GM21619 (cell line): ENCODE results near the gene GSE1.

Source experiments
- ATAC-seq: cut with Tn5 transposase; IDR thresholded peaks from one replicate; pipeline ENCODE4 v1.9.1; 2021; ENCODE audit not compliant: unreplicated experiment

Gene GSE1

DNA sequence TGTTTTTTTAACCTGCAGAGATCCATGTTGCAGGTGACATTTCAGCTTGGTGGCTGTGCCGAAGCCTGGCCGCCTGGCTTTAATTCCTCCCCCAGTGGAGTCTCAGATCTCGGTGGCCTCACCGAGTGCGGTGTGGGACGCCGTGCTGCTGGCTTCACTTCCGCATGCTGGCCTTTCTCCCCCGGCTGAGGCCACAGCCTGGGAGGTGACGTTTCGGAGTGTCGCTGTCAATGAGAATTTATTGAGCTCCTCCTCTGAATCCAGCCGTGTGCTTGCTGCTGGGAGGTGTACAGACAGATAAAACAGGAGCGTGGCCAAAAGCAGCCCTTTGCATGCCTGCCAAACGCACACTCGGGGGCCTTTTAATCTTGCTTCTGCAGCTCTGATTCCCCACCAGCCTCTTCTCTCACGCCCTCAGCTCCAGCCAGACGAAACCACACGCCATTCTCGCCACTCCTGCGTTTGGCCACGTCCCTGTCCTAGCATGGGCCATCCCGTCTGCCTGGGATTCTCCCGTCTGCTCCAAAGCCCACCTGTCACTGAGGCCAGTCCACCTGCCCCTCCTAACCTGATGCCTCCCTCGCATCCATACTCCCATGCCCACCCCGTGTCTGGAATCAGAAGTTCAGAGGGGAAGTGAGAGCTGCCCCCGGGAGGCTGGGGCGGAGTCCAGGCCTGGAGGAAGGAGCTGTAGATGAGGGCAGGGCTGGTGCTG lies 3.6 kb downstream of the GSE1 start:
- no peak for ATAC-seq

DNA sequence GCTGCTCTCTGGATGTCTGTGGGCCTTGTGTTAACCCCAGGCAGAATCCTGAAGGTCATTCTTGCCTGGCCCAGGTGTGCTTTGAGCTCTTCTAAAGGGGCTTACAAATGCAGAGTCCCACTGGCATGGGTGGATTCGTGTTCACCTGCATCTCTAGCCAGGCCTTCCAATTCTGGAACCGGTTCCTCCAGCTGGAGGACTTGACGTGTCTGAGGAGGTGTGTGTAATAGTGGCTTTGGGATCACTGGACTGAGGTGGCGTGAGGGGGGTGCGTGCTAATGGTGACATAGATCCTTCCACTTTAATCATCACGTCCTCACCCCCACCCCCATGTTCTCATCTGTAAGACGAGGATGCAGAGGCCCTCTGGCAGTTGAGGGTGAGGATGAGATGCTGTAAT lies 4.8 kb downstream of the GSE1 start:
- ATAC-seq = no peak

DNA sequence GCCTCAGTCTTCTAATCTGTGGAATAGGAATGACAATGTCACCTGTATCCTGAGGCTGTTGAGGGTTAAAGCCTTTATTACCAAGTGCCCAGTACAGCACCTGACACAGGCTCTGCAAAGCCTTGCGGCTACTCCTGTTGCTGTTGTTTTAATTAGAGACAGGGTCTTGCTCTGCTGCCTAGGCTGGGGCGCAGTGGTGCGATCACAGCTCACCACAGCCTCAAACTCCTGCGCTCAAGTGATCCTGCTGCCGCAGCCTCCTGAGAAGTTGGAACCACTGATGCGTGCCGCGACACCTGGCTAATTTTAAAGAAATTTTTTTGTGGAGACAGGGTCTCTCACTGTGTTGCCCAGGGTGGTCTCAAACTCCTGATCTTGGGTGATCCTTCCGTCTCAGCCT lies 5.4 kb downstream of the GSE1 start:
- no peak for ATAC-seq

DNA sequence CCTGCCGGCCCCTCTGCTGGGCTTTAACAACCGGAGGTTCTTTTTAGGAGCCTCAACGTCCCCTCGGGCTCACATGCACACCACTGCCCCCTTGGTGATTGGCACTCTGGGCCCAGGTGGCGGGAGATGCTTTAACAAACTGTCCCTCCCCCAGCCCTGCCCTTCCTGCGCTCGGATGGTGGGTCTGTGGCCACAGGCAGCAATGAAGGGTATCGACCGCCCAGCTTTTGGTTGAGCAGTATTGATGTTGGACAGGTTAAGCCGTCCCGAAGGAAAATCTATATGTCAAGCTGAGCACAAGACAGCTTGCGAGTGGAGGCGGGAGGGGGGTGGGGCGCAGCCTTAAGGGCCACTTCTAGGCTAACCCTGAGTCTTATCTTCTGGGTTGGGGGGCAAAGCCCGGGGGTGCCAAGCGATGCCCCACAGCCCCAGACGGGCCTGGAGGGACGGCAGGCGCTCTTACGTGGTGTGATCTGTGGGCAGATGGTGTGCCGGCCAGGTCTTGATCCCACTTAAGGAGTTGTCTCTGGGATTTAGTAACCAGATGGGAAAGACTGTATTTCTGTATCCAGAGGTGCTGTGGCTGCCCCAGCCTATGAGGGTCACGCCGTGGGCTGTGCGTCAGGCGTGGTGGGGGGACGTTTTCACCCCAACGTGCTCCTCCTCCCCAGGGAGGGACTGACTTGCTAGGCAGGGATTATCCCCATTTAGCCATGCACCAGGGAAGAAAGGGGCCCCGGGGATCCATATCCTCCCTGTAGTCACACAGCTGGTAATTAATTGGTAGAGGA lies 6.2 kb downstream of the GSE1 start:
- ATAC-seq = no peak

DNA sequence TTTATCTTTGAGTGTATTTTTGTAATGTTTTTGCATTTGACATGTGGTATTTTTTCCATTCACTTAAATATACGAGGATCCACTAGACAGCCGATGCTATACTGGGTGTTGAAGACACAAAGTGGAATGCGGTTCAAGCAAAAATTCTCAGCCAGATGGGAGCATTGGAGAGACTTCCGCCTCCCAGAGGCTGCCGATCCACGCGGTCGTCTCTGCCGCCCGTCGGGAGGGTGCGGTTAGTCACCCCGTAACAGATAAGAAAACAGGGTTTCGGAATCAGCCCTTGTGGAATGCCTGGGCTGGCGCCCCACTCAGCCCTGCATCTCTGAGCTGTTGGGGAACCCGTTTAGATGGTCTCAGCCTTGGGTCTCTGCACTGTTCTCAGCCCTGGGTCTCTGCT lies 7.3 kb downstream of the GSE1 start:
- ATAC-seq = no peak

DNA sequence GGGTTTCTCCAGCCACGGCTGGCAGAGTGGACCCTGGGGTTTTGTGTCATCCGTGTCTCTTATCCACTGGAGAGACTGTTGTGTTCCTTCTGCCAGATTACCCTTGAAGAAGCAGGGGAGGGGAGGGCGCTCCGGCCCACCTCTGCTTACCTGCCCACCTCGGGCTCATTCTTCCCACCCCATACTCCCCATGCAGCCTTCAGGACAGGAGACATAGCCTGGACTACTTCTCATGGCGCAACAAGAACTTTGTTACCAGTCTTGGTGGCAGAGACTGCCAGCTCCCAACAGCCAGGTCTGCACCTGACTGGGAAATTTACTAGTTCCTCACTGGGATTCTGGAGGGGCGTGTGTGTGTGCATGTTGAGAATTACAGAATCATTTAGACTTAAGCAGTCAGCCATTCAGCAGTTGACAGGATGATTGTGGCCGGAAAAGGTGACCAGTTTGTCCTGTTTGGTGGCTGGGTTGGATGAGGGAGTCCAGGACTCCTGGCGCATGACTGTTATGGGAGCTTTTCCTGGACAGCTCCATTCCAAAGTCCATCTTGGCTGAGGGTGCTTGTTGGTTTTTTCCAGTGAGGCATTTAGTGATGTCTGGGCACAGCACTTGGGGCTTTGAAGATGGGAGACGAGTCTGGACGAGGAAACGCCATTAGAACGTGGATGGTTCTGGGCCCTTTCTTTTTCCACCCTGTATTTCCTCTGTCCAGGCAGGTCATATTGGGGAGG lies 8.7 kb downstream of the GSE1 start:
- no peak for ATAC-seq

DNA sequence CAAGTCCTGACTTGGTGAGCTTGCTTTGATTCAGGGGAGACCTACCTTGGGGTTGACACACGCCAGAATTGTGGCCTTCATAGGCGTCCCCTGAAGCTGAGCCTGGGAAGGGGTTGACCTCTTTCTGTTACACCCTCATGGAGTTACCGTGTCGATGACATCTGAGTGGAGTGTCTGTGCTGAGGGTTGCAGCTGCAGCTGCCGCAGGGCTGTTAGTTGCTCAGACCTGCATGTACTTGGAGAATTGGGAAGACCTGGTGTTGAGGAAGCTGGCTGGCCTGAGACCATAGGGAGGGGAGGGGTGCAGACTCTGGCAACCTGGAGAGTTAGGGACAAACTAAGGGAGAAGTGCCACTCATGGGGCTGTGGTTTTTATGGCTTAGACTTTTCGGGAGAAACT lies 9.6 kb downstream of the GSE1 start:
- ATAC-seq = no peak

DNA sequence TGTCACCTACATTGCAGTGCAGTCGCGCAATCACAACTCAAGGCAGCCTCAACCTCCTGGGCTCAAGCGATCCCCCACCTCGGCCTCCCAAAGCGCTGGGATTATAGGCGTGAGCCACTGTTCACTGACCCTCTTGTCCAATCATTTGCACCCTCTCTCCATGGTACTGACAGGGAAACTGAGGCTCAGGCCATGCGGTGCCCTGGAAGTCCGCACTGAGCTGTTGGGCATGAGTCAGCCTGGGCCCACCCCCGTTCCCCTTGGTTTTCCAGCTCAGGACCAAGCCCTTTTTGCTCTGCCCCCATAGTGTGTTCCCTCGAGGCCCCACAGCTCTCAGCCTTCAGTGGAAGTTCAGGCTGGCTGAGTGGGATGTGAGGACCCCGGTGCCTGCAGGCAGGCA lies 10.1 kb downstream of the GSE1 start:
- no peak for ATAC-seq

DNA sequence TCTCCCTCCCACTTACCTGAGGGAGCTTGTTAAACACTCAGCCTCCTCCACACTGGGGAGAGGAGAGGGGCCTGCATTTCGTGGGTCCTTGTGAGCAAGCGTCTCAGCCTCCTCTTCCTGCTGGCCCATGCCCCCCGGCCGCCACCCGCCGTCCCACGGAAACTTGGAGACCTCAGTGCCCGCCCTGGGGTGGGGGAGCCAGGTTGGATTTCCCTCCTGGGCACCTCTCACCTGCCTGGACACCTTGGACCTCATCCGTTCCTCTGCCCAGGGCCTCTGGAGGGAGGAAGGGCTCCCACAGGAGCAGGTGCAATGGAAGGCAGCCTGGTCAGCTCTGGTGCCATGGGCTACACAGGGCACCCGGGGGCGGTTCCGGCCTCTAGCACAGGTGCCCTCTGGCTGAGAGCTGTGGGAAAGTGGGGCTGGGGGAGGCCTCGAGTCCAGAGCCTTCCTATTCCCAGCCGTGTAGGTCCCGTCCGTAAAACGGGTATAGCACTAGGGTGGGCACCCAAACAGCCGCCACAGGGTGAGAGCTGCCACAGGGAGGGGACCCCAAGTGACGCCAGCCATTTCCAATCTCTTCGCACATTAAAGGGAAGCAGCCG lies 11.0 kb downstream of the GSE1 start:
- ATAC-seq = no peak

DNA sequence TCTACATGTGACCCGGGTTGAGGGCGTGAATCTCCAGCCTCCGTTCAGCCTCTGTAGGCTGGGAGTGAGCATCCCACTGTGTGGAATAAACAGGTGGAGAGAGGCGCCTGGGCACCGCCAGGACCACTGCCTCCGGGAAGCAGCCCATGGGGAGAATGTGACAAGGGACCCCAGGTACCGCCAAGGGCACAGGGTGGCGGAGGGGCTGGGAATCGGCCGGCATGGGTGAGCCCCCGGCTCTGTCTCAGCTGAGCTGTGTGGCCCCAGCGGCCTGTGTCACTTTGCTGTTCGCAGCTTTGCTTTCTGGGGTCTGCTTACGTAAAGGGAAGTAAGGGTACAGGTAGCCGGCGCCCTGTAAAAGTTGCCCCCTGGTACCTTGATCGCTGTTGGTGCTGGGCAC lies 11.5 kb downstream of the GSE1 start:
- no peak for ATAC-seq

DNA sequence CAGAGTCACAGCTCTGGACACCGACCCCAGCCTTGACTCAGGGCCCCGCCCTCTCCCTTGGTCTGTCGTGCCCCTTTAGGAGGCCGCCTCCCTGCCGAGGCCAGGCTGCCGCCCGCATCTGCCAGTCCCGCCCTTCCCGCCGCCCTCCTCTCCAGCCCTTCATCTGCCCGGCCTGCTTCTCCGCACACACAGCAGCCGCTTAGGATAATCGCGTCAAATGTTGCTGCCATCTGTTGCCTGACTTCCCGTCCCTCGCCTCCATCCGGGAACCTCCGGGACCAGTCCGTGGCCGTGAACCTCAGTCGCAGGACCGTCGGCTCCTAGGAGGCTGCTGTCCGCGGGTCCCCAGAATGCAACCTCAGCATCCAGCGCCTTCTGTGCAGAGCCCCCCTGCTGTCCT lies 11.9 kb downstream of the GSE1 start:
- ATAC-seq = no peak

DNA sequence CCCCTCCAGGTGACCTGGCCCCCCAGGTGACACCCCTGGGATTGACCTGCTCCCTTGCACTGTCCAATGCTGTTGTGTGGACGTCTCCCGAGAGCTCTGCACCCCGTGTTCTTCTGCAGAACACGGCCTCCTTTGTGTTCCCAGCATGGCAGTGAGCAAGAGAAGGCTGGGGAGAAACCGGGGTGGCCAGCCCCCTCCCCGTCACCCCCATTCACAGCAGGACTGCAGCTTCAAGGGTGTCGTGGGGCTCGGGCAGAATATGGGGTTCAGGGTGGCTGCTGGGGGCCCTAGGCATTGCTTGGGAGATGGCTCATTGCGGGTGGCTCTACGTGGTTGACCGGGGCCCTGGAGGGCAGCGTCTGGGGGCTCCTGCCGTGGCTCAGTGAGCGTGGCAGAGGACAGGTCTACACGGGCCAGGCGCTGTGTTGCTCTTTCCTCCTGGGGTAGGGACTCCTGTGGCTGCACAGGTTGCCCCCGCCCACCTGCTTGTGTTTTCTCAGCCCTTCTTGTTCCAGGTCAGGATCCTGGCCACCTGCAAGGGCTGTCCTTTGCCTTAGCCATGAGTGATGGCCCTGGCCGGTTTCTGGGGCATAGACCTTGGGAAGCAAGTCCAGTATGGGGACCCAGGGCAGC lies 12.5 kb downstream of the GSE1 start:
- ATAC-seq = no peak

DNA sequence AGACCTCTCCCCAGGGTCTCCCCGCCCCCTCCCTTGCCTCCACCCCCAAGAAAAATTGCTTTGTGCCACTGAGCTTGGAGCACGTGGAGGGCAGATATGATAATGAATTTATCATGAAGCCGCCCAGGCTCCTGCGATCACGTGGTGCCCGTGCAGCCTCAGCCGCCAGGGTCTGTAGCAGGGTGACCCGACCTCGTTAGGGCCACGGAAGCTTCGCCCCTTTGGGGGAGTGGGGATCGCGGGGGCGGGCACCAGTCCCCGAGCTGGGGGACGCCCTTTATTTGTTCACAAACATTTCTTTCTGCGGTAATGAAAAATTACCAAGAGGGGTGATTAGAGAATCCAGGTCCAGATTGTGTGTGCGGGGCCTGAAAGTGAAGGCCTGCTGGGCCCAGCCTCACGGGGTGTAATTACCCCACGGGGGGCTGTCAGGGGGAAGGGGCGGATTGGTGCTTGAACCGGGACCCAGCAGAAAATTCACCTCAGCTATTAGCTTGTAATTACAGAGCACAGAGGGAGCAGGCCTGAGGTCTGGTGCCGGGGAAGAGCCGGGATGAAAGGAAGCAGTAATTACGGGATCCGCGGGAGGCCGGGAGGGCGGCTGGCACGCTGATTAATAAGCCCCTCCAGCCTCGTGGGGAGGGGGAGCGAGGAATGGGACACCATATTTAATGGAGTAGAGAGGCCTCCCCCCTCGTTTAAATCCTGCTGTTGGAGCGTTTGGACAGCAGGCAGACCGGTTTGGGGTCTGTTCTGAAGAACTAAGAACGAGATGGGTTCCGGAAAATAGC lies 13.3 kb downstream of the GSE1 start:
- no peak for ATAC-seq

DNA sequence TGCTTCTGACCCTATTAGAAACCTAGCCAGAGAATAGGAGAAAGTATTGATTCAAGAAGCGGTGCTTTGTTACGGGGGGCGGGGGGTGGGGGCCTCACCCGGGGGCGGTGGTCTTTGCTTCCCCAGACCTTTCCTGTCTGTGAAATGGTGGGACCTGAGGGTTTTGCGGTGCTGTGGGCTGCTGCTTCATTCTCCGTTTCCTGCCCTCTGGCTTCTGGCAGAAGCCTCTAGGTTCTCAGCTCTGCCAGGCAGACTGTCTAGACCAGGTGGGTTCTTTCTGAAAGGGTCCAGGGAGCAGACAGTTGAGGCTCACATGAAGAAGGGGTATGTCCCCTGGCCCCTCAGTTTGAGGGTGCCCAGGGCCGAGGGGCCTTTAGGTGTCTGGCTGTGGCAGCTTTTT lies 14.0 kb downstream of the GSE1 start:
- no peak for ATAC-seq

DNA sequence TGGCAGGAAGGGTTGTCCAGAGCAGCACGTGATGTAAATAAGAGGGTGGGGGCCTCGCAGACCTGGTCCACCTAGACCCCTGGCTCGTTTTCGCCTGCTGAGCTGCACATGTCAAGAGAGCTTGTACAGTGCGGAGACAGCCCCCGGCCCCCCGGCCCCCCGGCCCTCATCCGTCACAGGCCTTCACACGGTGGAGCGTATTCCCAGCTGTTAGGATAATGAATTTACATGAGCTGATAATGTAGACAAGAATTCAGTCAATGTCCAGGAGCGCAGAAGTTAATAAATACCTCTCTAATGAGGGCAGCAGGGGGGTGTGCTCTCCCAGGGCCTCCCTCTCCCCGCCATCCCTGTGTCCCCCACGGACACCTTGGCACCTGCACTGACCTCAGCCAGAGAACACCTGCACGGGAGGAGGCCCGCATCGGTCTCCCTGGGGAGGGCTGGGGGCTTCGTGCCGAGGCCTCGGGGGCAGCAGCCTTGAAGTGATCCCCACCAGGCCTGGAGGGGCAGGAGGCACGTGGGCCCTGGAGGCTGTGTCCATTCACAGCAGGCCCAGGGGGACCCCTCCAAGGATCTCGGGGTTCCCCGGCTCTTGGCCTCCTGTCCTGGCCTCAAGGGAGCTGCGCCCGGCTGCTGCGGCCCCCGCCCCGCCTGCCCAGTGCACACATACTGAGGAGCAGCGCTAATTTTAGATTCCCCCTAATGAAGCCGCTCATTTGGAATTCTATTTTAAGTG lies 14.6 kb downstream of the GSE1 start:
- ATAC-seq = no peak

DNA sequence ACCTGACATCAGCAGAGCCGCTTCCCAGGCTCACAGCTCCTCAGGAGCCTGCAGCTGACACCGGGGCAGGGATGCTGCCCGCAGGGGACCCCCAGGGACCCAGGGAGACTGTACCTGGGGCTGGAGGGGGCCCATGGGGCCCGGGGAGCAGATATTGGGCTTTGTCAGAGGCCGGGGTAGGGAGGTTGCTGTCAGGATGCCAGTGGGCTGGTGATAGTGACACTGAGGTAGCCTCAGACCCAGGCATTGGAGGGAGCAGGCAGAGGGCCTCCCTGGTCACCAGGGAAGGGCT lies 15.1 kb downstream of the GSE1 start:
- no peak for ATAC-seq

DNA sequence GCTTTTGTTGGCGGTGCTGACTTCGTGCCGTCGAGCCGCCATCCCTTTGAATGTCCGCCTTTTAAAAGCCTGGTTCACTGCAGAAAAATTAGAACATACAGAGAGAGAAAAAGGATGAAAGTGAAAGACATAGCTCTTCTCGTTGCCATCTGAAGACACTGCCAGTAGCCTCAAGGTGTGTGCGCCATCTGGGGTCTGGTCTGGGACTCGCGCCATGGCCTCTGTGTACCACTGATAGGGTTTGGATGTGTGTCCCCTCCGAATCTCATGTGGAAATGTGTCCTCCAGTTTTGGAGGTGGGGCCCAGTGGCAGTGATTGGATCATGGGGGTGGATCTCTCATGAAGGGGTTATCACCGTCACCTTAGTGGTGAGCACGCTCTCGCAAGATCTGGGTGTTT lies 15.5 kb downstream of the GSE1 start:
- ATAC-seq = no peak

DNA sequence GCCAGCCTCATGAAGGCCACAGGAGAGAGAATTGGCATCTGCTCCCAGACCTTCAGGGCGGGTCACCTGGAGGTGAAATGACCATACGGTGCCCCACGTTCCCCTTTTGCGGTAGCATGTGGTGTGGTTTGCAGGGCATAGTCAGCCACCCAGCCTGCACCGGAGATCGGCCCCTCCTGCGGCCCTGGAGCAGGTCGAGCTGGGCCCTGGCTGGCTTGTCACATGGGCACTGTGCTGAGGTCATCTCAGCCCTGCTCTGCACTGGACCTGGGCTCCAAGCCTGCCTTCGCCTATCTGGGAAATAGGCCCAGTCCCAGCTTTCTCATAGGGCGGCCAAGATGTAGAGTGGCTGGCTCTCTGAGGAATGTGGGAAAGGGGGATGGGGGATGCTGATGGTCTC lies 16.2 kb downstream of the GSE1 start:
- ATAC-seq = no peak

DNA sequence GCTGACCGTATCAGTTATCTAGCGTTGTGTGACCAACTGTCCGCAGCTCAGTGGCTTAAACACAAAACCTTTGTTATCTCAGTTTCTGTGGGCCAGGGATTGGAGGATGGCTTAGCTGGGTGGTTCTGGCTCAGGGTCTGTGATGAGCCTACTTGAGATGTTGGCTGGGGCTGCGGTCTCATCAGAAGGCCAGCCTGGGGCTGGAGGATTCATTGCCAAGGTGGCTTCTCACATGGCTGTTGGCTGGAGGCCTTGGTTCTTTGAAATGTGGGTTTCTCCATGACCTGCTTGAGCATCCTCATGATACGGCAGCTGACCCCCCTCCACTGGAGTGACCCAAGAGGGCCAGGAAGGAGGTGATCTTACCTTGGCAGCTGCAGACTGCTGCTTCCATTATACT lies 16.7 kb downstream of the GSE1 start:
- no peak for ATAC-seq

DNA sequence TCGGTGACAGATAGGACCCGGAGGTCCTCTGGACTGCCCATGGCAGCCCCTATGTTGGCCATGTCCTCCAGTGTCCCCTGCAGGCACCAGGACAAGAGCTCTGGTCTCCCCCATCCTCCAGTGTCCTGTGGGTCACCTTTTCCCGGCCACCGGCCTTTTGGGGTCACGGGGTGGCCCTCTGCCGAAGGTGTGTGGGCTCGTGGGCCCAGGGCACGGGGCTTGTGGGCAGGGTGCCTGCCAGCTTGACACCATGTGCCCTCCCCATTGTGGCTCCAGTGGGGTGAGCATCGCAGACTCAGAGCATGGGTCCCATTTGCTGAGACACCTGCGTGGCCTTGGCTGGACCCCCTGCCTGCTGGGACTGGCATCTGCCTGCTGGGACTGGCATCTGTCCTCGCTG lies 18.1 kb downstream of the GSE1 start:
- no peak for ATAC-seq
